Stimulated activated naive CD8-positive, alpha-beta T cell treated with anti-CD3 and anti-CD28 coated beads, Interleukin-15, Interleukin-2, amounts not matched to agents 100 ng/mL and 50 ng/mL, for 24 hours (primary cell): ENCODE measurements around the gene MAP1S.
A peak's percentile ranks its signal among the peaks of the same experiment; 100 is the strongest.

Experiments
- H3K27ac Mint-ChIP-seq: one replicate; pipeline ENCODE4 v1.8.0; 2021; ENCODE audit warnings: mild to moderate bottlenecking, mixed read lengths
- H3K27me3 Mint-ChIP-seq: one replicate; pipeline ENCODE4 v1.8.0; 2021; ENCODE audit warnings: mixed read lengths
- H3K36me3 Mint-ChIP-seq: one replicate; pipeline ENCODE4 v1.8.0; 2021; ENCODE audit warnings: low read depth, mixed read lengths
- H3K4me1 Mint-ChIP-seq: one replicate; pipeline ENCODE4 v1.8.0; 2021; ENCODE audit warnings: low read depth, mixed read lengths
- H3K4me3 Mint-ChIP-seq: one replicate; pipeline ENCODE4 v1.8.0; 2021; ENCODE audit warnings: mild to moderate bottlenecking, mixed read lengths
- H3K9me3 Mint-ChIP-seq: one replicate; pipeline ENCODE4 v1.8.0; 2021; ENCODE audit warnings: mixed read lengths

MAP1S gene

GRCh38 chr19:17743874-17744580 is 24.7 kb downstream of the MAP1S start:
- H3K27me3 Mint-ChIP-seq: no peaks in the 10 kb centered on the region
- H3K9me3 Mint-ChIP-seq: no peaks in the 10 kb centered on the region
- peaks cover 3% of the 10 kb centered on the region for H3K36me3 Mint-ChIP-seq
- peaks cover 26% of the 10 kb centered on the region for H3K4me1 Mint-ChIP-seq
- no peak overlapping the region for H3K4me3 Mint-ChIP-seq
- H3K27ac Mint-ChIP-seq: no peak overlapping the region

GRCh38 chr19:17747205-17748098 is 28.2 kb downstream of the MAP1S start:
- Mint-ChIP-seq H3K27me3 (no peaks in the 10 kb centered on the region), H3K4me3 (peak overlapping the region; percentile 88), H3K27ac (no peak overlapping the region), H3K9me3 (no peaks in the 10 kb centered on the region), H3K36me3 (no peaks in the 10 kb centered on the region), H3K4me1 (peaks cover 49% of the 10 kb centered on the region)

GRCh38 chr19:17748884-17749638 is 29.8 kb downstream of the MAP1S start:
- no peaks in the 10 kb centered on the region for H3K36me3 Mint-ChIP-seq
- no peaks in the 10 kb centered on the region for H3K27me3 Mint-ChIP-seq
- peaks cover 55% of the 10 kb centered on the region for H3K4me1 Mint-ChIP-seq
- H3K4me3 Mint-ChIP-seq: peak overlapping the region; percentile 88
- peak overlapping the region; percentile 95 for H3K27ac Mint-ChIP-seq
- H3K9me3 Mint-ChIP-seq: no peaks in the 10 kb centered on the region

- no peaks in the 10 kb centered on the region for H3K27me3 Mint-ChIP-seq
- peak overlapping the region; percentile 88 for H3K4me3 Mint-ChIP-seq
- H3K27ac Mint-ChIP-seq: peak overlapping the region; percentile 95
- H3K9me3 Mint-ChIP-seq: no peaks in the 10 kb centered on the region
- H3K4me1 Mint-ChIP-seq: peaks cover 62% of the 10 kb centered on the region
- peaks cover 5% of the 10 kb centered on the region for H3K36me3 Mint-ChIP-seq
These were observed 30.6 kb downstream of the MAP1S start for GRCh38 chr19:17749912-17750317.

- Mint-ChIP-seq H3K4me3 (peak within 1 kb of the TSS; percentile 88), H3K36me3 (peaks cover 11% of the 10 kb centered on the region), H3K27me3 (no peaks in the 10 kb centered on the region), H3K9me3 (no peaks in the 10 kb centered on the region), H3K27ac (peak within 1 kb of the TSS; percentile 95), H3K4me1 (peaks cover 74% of the 10 kb centered on the region)
These were observed 32.0 kb downstream of the MAP1S start, which contains the start of gene FCHO1 for GRCh38 chr19:17751103-17751911. FCHO1 (plus strand) TSS chr19:17751477; CDS start chr19:17755165, 3,688 bp downstream.

GRCh38 chr19:17751912-17752273 is 32.6 kb downstream of the MAP1S start:
- peaks cover 79% of the 10 kb centered on the region for H3K4me1 Mint-ChIP-seq
- H3K36me3 Mint-ChIP-seq: peaks cover 15% of the 10 kb centered on the region
- H3K27ac Mint-ChIP-seq: peak overlapping the region; percentile 95
- H3K4me3 Mint-ChIP-seq: peak overlapping the region; percentile 88
- H3K27me3 Mint-ChIP-seq: no peaks in the 10 kb centered on the region
- H3K9me3 Mint-ChIP-seq: no peaks in the 10 kb centered on the region

GRCh38 chr19:17752865-17753639 is 33.8 kb downstream of the MAP1S start:
- no peak overlapping the region for H3K4me3 Mint-ChIP-seq

GRCh38 chr19:17753976-17754375 is 34.7 kb downstream of the MAP1S start:
- Mint-ChIP-seq H3K27ac (no peak overlapping the region), H3K36me3 (peaks cover 26% of the 10 kb centered on the region), H3K9me3 (no peaks in the 10 kb centered on the region), H3K4me1 (peaks cover 65% of the 10 kb centered on the region), H3K4me3 (no peak overlapping the region), H3K27me3 (no peaks in the 10 kb centered on the region)

More at GRCh38 chr19:17752865-17753639, 33.8 kb downstream of the MAP1S start:
- Mint-ChIP-seq H3K27me3 (no peaks in the 10 kb centered on the region), H3K9me3 (no peaks in the 10 kb centered on the region), H3K36me3 (peaks cover 22% of the 10 kb centered on the region), H3K27ac (no peak overlapping the region), H3K4me1 (peaks cover 74% of the 10 kb centered on the region)

GRCh38 chr19:17754634-17755442 is 35.6 kb downstream of the MAP1S start:
- H3K27ac Mint-ChIP-seq: peak overlapping the region; percentile 77
- no peaks in the 10 kb centered on the region for H3K27me3 Mint-ChIP-seq
- peak overlapping the region; percentile 21 for H3K4me3 Mint-ChIP-seq
- H3K9me3 Mint-ChIP-seq: no peaks in the 10 kb centered on the region
- peaks cover 60% of the 10 kb centered on the region for H3K4me1 Mint-ChIP-seq
- peaks cover 28% of the 10 kb centered on the region for H3K36me3 Mint-ChIP-seq

- no peaks in the 10 kb centered on the region for H3K9me3 Mint-ChIP-seq
- no peaks in the 10 kb centered on the region for H3K27me3 Mint-ChIP-seq
- H3K27ac Mint-ChIP-seq: peak overlapping the region; percentile 77
- H3K36me3 Mint-ChIP-seq: peaks cover 34% of the 10 kb centered on the region
- H3K4me3 Mint-ChIP-seq: no peak overlapping the region
- H3K4me1 Mint-ChIP-seq: peaks cover 60% of the 10 kb centered on the region
These were observed 36.2 kb downstream of the MAP1S start for GRCh38 chr19:17755443-17755890.

- H3K9me3 Mint-ChIP-seq: no peaks in the 10 kb centered on the region
- H3K27ac Mint-ChIP-seq: no peak overlapping the region
- no peaks in the 10 kb centered on the region for H3K27me3 Mint-ChIP-seq
- peaks cover 60% of the 10 kb centered on the region for H3K4me1 Mint-ChIP-seq
- peaks cover 41% of the 10 kb centered on the region for H3K36me3 Mint-ChIP-seq
- H3K4me3 Mint-ChIP-seq: no peak overlapping the region
These were observed 36.8 kb downstream of the MAP1S start for GRCh38 chr19:17755977-17756670.

GRCh38 chr19:17757125-17757524 is 37.8 kb downstream of the MAP1S start:
- no peak overlapping the region for H3K27ac Mint-ChIP-seq

More at GRCh38 chr19:17757125-17757524, 37.8 kb downstream of the MAP1S start:
- no peak overlapping the region for H3K4me3 Mint-ChIP-seq
- peaks cover 46% of the 10 kb centered on the region for H3K36me3 Mint-ChIP-seq
- no peaks in the 10 kb centered on the region for H3K9me3 Mint-ChIP-seq
- H3K27me3 Mint-ChIP-seq: no peaks in the 10 kb centered on the region
- H3K4me1 Mint-ChIP-seq: peaks cover 53% of the 10 kb centered on the region
